BLaER1 (cell line): ENCODE results near the gene PRKAG1.

Experiments used
- H3K27ac ChIP-seq: shearing (Covaris generic); formaldehyde crosslinking; 2 replicates; pipeline ENCODE4 v1.8.1; 2022
- H3K27me3 ChIP-seq: shearing (Covaris generic); formaldehyde crosslinking; 2 replicates; pipeline ENCODE4 v1.8.1; 2022
- H3K36me3 ChIP-seq: shearing (Covaris generic); formaldehyde crosslinking; 2 replicates; pipeline ENCODE4 v1.8.1; 2022
- H3K4me1 ChIP-seq: shearing (Covaris generic); formaldehyde crosslinking; 2 replicates; pipeline ENCODE4 v1.8.1; 2022
- H3K4me2 ChIP-seq: shearing (Covaris generic); formaldehyde crosslinking; 2 replicates; pipeline ENCODE4 v1.8.1; 2022
- H3K4me3 ChIP-seq: shearing (Covaris generic); formaldehyde crosslinking; 2 replicates; pipeline ENCODE4 v1.8.1; 2022
- H3K9ac ChIP-seq: shearing (Covaris generic); formaldehyde crosslinking; 2 replicates; pipeline ENCODE4 v1.8.1; 2022
- H3K9me3 ChIP-seq: shearing (Covaris generic); formaldehyde crosslinking; 2 replicates; pipeline ENCODE4 v1.8.1; 2022
- H4K20me1 ChIP-seq: shearing (Covaris generic); formaldehyde crosslinking; 2 replicates; pipeline ENCODE4 v1.8.1; 2022
- Cebpa-rat ChIP-seq: shearing (Covaris generic); IDR thresholded peaks from 2 replicates; pipeline ENCODE4 v1.8.1; 2022

Gene PRKAG1

DNA sequence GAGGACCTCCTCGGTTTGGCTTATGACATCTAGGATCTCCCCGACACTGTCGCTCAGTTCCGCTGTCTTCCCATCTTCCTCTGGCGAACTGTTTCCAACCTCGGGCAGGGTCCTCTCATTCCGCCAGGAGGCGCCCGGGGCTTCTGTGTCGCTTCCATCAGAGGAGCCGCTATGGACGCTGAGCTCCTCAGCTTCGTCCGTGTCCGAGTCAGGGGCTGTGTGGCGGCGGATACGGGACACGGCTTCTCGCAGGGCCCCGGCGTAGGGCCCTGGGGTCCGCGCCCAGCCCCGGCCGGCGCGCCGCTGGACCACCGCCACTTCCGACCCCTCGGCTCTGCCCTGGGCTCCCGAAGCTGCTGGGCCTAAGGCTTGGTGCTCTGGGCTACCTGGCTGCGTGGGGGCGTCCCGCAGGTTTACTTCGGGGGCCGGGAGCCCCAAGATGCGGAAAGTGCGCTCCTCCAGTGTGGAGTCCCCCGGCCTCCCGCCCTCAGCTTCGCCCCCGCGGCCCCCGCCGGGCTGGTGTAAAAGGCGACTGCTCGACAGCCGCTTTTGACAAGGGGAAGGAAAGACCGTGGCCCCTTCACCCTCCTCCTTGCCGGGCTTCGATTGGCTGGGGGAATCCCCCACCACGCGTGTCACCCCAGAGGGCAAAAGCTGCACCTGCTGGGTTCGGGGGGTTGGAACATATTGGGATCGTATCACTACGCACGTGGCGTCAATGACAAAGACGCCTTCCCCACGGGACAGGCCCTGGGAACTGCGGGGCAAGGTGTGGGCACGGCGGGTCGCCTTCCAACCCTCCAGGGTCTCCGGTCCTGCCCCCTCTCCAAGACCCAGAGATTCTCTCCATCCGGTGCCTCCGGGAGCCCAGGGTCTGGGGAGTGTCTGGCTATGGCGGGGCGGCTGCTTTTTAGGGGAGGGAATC, 21.5 kb downstream of the PRKAG1 start:
- no peak for TF ChIP-seq Cebpa-rat
- Histone ChIP-seq H3K4me2 (peak overlapping the region; percentile 87), H3K4me1 (peaks cover 59% of the 10 kb centered on the region), H3K4me3 (peak overlapping the region; percentile 70), H3K36me3 (peaks cover 12% of the 10 kb centered on the region), H3K9me3 (no peaks in the 10 kb centered on the region), H3K27ac (no peak overlapping the region), H4K20me1 (peaks cover 37% of the 10 kb centered on the region), H3K9ac (peak overlapping the region; percentile 63; the same call in 1 of the 2 replicates), H3K27me3 (peaks cover 77% of the 10 kb centered on the region)

DNA sequence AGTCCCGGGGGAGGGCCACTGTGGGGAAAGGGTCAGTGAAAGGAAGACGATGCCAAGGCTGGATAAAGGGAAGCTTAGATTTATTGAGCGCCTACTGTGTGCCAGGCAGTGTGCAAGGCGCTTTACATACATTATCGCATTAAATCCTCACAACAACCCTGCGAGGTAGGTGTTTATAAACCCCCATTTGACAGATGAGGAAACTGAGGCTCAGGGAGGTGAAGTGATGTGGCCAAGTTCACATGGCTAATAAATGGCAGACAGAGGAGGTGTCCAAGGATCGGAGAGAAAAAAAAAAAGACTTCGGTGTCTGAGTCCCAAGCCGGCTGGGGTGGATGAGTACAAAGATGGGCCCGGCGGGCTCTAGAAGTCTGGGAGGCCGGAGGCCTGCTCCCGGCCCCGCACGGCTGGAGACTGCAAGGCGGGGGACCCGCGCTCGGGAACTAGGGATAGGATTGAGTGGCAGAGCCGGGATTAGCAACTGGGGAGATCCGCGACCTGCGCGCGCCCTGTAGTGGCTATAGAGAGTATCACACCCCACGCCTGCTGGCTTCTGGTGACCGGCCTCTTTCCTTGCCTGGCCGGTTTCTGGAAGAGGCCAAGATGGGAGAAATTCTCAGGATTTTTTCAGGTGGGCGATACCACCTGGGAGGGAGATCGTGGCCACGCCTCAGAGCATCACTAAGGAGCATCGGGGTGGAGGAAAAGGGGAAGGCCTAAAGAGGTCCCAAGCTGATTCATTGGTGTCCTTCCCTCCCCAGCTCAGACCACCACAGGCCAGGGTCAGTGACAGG, 23.3 kb downstream of the PRKAG1 start:
- no peak overlapping the region for H3K4me3 ChIP-seq
- no peak overlapping the region for H3K9ac ChIP-seq

DNA sequence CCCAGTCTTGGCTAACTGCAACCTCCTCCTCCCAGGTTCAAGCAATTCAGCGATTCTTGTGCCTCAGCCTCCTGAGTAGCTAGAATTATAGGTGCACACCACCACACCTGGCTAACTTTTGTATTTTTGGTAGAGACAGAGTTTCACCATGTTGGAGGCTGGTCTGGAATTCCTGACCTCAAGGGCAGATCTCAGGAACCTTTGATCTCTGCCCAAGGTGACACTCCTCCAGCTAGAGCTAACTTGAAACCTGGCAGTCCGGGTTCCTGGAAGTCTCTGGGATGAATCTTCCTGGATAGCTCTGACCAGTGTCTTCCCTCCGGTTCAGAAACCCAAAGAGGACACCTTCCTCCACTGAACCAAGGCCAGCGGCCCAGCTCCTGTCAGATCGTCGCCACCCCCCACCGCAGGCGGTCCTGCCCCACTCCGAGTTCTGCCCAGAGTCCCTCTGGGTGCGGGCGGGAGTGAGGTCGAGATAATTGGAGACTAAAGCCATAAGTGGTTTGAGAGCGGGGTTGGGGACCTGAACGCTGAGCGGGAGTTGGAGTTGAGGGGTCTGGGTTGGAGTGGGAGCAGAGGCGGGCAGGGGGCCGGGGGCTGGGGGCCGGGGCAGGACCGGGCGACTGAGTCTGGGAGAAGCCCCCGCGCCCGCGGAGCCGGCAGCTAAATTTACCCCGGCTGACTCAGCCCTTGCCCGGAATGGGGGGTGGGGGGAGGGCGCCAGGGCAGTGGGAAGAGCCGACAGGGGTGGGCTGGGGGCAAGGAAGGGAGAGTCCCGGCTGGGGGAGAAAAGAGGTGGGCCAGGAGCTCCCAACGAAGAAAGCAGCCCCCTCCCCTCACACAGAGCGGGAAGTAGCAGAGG, 24.1 kb downstream of the PRKAG1 start:
- Histone ChIP-seq H3K9ac (no peak overlapping the region), H3K36me3 (no peaks in the 10 kb centered on the region), H3K27ac (no peak overlapping the region), H3K4me3 (no peak overlapping the region), H4K20me1 (peaks cover 18% of the 10 kb centered on the region; the same call in 1 of the 2 replicates), H3K4me1 (peaks cover 54% of the 10 kb centered on the region), H3K9me3 (no peaks in the 10 kb centered on the region), H3K4me2 (0 out of 2 replicates have a peak overlapping the region, but pooled peaks have one; percentile 66), H3K27me3 (peaks cover 59% of the 10 kb centered on the region)
- TF ChIP-seq Cebpa-rat: no peak

More for the DNA sequence above, 23.3 kb downstream of the PRKAG1 start:
- H3K36me3 ChIP-seq: no peaks in the 10 kb centered on the region
- no peak for TF ChIP-seq Cebpa-rat
- peaks cover 67% of the 10 kb centered on the region for H3K27me3 ChIP-seq
- no peaks in the 10 kb centered on the region for H3K9me3 ChIP-seq
- peak overlapping the region; percentile 66 for H3K4me2 ChIP-seq
- peaks cover 62% of the 10 kb centered on the region for H3K4me1 ChIP-seq
- H4K20me1 ChIP-seq: peaks cover 24% of the 10 kb centered on the region
- H3K27ac ChIP-seq: no peak overlapping the region

DNA sequence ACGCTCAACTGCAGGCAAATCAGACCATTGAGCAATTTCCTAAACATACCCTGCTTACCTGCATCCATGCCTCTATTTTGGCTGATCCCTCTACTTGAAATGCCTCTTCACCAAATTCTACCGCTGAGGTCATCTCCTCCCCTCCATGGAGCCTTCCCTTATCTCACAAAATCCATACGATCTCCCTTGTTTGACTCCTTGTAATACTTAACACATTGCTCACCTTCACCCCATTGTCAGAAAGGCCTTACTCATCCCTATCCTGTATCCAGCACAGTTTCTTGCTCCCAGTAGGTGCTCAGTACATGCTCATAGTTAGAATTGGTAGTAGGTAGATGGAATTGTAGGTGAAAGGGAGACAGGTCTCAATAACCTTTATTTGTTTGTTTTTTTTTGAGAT, 24.8 kb downstream of the PRKAG1 start:
- H3K4me3 ChIP-seq: no peak overlapping the region
- H3K27ac ChIP-seq: no peak overlapping the region
- peaks cover 18% of the 10 kb centered on the region; the same call in 1 of the 2 replicates for H4K20me1 ChIP-seq
- peaks cover 49% of the 10 kb centered on the region for H3K4me1 ChIP-seq
- H3K9me3 ChIP-seq: no peaks in the 10 kb centered on the region
- H3K4me2 ChIP-seq: no peak overlapping the region
- H3K27me3 ChIP-seq: peaks cover 52% of the 10 kb centered on the region
- no peak for TF ChIP-seq Cebpa-rat
- no peak overlapping the region for H3K9ac ChIP-seq
- no peaks in the 10 kb centered on the region for H3K36me3 ChIP-seq

DNA sequence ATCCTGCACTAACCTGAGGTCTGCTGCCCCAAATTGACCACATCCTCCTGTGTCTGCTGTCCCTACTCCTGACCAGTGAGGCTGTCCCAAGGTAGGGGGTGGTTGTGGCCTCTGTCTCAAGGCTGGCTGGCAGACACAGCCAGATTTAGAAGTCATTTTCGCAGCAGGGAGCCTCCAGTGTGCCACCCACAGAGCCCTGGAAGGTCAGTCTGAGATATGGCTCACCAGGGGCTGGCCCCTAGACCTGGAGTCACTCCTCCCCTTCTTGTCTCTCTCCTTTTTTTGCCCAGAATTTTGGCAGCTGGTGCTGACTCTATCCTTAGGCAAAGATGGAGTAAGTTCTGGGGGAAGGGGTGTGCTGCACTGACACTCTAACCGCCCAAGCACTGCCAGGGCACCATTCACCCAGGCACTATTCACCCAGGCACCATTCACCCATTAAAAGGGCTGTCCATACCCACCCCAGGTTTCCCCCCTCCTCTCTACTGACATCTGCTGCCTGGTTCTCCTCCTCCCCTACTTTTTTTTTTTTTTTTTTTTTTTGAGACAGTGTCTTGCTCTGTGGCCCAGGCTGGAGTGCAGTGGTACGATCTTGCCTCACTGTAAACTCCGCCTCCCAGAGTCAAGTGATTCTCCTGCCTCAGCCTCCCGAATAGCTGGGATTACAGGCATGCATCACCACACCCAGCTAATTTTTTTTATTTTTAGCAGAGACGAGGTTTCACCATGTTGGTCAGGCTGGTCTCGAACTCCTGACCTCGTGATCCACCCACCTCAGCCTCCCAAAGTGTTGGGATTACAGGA, 27.1 kb downstream of the PRKAG1 start:
- H3K4me3 ChIP-seq: no peak overlapping the region
- no peak overlapping the region for H3K9ac ChIP-seq
- peak overlapping the region; percentile 23 for H3K4me2 ChIP-seq
- H3K9me3 ChIP-seq: no peaks in the 10 kb centered on the region
- no peaks in the 10 kb centered on the region for H3K36me3 ChIP-seq
- H3K27me3 ChIP-seq: peaks cover 29% of the 10 kb centered on the region
- H4K20me1 ChIP-seq: peaks cover 9% of the 10 kb centered on the region; the same call in 1 of the 2 replicates
- TF ChIP-seq Cebpa-rat: no peak
- H3K4me1 ChIP-seq: peaks cover 31% of the 10 kb centered on the region
- no peak overlapping the region for H3K27ac ChIP-seq

DNA sequence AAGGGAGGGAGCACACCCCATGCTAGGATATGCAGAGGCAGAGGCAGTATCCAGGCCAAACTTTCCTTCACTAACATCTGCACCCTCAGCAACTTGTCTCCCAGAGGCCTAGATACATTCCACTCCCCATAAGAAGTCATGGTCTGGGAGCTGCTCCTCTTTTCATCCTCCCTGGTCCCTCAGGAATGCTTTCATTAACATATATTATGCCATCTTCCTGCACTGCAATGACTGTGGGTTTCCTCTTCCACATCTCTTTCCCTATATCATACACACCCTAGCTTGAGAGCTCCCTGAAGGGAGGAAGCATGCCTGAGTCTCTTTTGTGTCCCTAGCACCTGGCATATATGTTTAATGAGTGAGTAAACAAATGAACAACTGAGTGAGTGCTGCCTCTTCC, 28.0 kb downstream of the PRKAG1 start:
- no peak for TF ChIP-seq Cebpa-rat
- peaks cover 37% of the 10 kb centered on the region for H3K4me1 ChIP-seq
- H3K27ac ChIP-seq: no peak overlapping the region
- no peak overlapping the region for H3K4me3 ChIP-seq
- H3K9me3 ChIP-seq: no peaks in the 10 kb centered on the region
- 0 out of 2 replicates have a peak, but pooled peaks cover under 1% of the 10 kb centered on the region for H4K20me1 ChIP-seq
- H3K27me3 ChIP-seq: peaks cover 20% of the 10 kb centered on the region
- no peak overlapping the region for H3K9ac ChIP-seq
- peak overlapping the region; percentile 23 for H3K4me2 ChIP-seq
- no peaks in the 10 kb centered on the region for H3K36me3 ChIP-seq

DNA sequence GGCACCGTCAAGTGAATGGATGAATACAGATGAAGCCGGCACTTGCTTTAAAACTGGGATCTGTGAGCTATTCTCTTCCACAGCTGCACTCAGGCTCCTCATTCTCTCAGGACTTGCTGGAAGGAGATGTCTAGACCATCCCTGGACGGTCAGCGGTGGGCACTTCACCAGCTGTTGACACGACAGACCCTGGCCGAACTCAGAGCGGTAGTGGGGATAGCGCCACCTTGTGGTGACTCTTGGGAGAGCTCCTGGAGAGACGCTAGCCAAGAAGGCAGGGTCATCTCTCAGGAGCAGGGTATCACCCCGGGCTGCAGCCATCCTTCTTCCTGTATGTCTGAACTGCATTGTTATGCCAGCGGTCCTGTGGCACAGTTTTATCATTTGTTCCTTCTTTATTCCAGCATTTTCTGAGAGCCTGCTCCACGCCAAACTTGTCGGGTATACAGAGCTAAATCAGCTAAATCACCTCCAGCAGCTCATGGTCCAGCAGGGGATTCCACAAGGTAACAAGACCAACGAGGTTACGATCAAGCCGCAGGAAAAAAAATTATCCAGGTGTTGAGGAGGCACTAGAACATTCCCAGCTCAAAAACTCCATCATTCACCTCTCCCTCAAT, 30.4 kb downstream of the PRKAG1 start:
- TF ChIP-seq Cebpa-rat: no peak
- peaks cover 51% of the 10 kb centered on the region for H3K4me1 ChIP-seq
- no peak overlapping the region for H3K4me3 ChIP-seq
- no peak overlapping the region for H3K27ac ChIP-seq
- no peak overlapping the region for H3K9ac ChIP-seq
- H3K36me3 ChIP-seq: no peaks in the 10 kb centered on the region
- H3K4me2 ChIP-seq: no peak overlapping the region
- H3K9me3 ChIP-seq: no peaks in the 10 kb centered on the region
- no peaks in the 10 kb centered on the region for H4K20me1 ChIP-seq
- peaks cover 9% of the 10 kb centered on the region for H3K27me3 ChIP-seq

DNA sequence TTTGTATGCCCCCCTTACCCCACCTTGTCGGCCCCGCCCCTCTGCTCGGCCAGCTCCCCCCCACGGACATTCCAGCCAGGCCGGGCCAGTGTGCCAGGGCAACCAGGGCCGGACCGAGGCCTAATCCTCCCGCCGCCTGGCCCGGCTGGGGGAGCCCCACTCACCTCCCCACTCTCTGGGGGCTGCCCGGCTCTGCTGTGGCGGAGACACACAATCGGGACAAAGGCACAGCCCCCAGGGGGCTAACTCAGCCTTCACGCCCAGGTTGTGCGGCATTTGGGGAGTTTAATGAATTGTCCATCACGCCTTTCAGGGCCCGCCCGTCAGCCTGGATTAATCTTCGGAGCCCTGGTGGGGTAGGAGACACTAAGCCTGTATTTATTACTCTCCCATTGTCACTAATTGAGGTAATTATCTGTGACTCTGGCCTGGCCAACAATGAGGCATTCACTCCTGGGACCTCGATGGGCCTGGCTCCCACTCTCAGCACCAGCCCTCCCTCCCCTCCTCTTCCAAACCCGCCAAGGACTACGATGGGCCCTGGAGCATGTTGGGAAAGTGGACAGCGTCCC, 31.8 kb downstream of the PRKAG1 start:
- Histone ChIP-seq H3K9me3 (no peaks in the 10 kb centered on the region), H3K4me1 (peaks cover 55% of the 10 kb centered on the region), H3K4me2 (peak overlapping the region; percentile 95), H4K20me1 (peaks cover 4% of the 10 kb centered on the region; the same call in 1 of the 2 replicates), H3K36me3 (no peaks in the 10 kb centered on the region), H3K9ac (no peak overlapping the region), H3K27ac (no peak overlapping the region), H3K27me3 (peaks cover 22% of the 10 kb centered on the region), H3K4me3 (no peak overlapping the region)
- TF ChIP-seq Cebpa-rat: no peak
